DOHH2 (cell line): ENCODE data around the gene ADRA2B.

ENCODE experiments used
- H3F3A ChIP-seq: fragments of 200-600 bp; sonication (generic), shearing (Covaris generic); 2 replicates; pipeline ENCODE4 v1.6.0; 2016; ENCODE audit warnings: antibody characterized with exemption, mild to moderate bottlenecking; ENCODE audit not compliant: control insufficient read depth, insufficient read depth
- H3K27ac ChIP-seq: fragments of 200-600 bp; sonication (generic); 2 replicates; pipeline ENCODE4 v1.5.1; 2014; ENCODE audit warnings: low read depth, mild to moderate bottlenecking, low read length, moderate library complexity
- H3K27me3 ChIP-seq: fragments of 200-600 bp; sonication (generic); 2 replicates; pipeline ENCODE4 v1.6.1; 2014; ENCODE audit warnings: mild to moderate bottlenecking, low read length, mixed read lengths; ENCODE audit not compliant: control insufficient read depth
- H3K36me3 ChIP-seq: fragments of 200-600 bp; sonication (generic); 2 replicates; pipeline ENCODE4 v1.6.1; 2014; ENCODE audit warnings: mild to moderate bottlenecking, low read length, moderate library complexity, mixed read lengths; ENCODE audit not compliant: control insufficient read depth
- H3K4me1 ChIP-seq: fragments of 200-600 bp; sonication (generic); 2 replicates; pipeline ENCODE4 v1.6.1; 2014; ENCODE audit warnings: mild to moderate bottlenecking, low read length, mixed read lengths; ENCODE audit not compliant: control insufficient read depth
- H3K4me2 ChIP-seq: fragments of 200-600 bp; sonication (generic); 2 replicates; pipeline ENCODE4 v1.6.0; 2014; ENCODE audit warnings: mild to moderate bottlenecking, low read length, moderate library complexity
- H3K4me3 ChIP-seq: fragments of 200-600 bp; sonication (generic); 2 replicates; pipeline ENCODE4 v1.5.1; 2014; ENCODE audit warnings: mild to moderate bottlenecking, low read length, mixed read lengths
- H3K79me2 ChIP-seq: fragments of 200-600 bp; sonication (generic); 2 replicates; pipeline ENCODE4 v1.6.1; 2014; ENCODE audit warnings: mild to moderate bottlenecking, low read length, mixed read lengths; ENCODE audit not compliant: control insufficient read depth
- H3K9me2 ChIP-seq: fragments of 200-600 bp; sonication (generic); replicated peaks from 2 replicates; pipeline ENCODE4 v1.6.1; 2014; ENCODE audit warnings: mild to moderate bottlenecking, low read length, mixed read lengths; ENCODE audit not compliant: control insufficient read depth
- H3K9me3 ChIP-seq: fragments of 200-600 bp; sonication (generic); 2 replicates; pipeline ENCODE4 v1.6.1; 2014; ENCODE audit warnings: antibody characterized with exemption, low read length, mixed read lengths; ENCODE audit not compliant: control insufficient read depth, insufficient read depth
- H4K20me1 ChIP-seq: fragments of 200-600 bp; sonication (generic); 2 replicates; pipeline ENCODE4 v1.6.0; 2014; ENCODE audit warnings: low read depth, mild to moderate bottlenecking, antibody characterized with exemption, low read length, moderate library complexity; ENCODE audit not compliant: control insufficient read depth, insufficient read depth
- EZH2phosphoT487 ChIP-seq: fragments of 200-600 bp; sonication (generic); IDR thresholded peaks from 2 replicates; pipeline ENCODE4 v1.6.1; 2017; ENCODE audit warnings: borderline replicate concordance, mild to moderate bottlenecking, antibody characterized with exemption, low read length, moderate library complexity, mixed read lengths
- TF ChIP-seq, protein P1 (sequence below): fragments of 200-600 bp; sonication (generic); IDR thresholded peaks from one replicate; pipeline ENCODE4 v1.5.1; 2014; ENCODE audit warnings: antibody characterized with exemption, mild to moderate bottlenecking, low read depth, low read length; ENCODE audit not compliant: poor library complexity, severe bottlenecking

ADRA2B gene

DNA sequence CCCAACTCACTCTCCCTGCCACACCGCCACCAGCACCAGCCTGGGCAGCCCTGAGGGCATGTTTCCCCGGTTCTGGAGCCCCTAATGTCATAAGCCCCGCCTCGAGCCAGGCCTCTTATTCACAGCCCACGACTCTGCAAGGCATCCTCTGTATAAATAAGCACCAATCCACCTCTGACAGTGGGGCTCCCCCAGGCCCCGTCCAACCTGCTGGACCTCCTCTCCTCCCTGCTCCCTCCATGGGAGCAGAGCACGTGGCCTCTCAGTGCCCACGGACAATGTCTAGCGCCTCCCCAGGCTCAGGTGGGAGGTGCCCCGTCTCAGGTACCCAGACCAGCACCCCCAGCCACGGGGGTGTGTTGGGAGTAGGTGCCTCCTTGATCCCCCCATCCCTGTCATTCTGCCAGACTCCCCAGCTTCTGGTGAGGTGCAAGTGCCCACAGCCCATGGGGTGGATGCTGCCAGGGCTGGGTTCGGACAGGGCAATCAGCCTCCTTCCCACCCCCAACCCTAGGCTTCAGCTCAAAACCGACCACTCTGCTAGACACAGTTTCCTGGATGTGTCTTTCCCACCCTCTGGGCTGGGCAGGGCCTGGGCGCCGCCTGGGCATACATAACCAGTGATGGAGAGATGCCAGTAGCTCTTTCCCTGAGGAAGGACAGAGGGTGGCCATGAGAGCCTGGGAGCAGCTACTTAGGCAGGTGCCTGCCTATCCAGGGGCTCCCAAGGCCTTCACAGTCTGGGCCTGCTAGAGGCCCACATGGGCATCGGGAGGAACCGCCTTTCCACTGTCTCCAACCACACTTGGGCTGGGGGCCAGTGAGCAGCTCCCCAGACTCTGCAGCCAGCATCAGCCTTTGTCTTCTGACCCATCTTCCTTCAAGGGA, 1.6 kb upstream of the ADRA2B start:
- Histone ChIP-seq H3F3A (no peaks in the 10 kb centered on the region), H3K9me3 (no peaks in the 10 kb centered on the region), H3K9me2 (no peaks in the 10 kb centered on the region), H3K4me1 (peaks cover 25% of the 10 kb centered on the region), H3K4me3 (peak overlapping the region; percentile 70), H3K36me3 (no peaks in the 10 kb centered on the region), H3K79me2 (no peaks in the 10 kb centered on the region), H3K27ac (no peak overlapping the region), H3K4me2 (peak overlapping the region; percentile 70), H3K27me3 (peaks cover 33% of the 10 kb centered on the region), H4K20me1 (no peaks in the 10 kb centered on the region)
- no peak for TF ChIP-seq EZH2phosphoT487
- TF ChIP-seq, protein P1, sequence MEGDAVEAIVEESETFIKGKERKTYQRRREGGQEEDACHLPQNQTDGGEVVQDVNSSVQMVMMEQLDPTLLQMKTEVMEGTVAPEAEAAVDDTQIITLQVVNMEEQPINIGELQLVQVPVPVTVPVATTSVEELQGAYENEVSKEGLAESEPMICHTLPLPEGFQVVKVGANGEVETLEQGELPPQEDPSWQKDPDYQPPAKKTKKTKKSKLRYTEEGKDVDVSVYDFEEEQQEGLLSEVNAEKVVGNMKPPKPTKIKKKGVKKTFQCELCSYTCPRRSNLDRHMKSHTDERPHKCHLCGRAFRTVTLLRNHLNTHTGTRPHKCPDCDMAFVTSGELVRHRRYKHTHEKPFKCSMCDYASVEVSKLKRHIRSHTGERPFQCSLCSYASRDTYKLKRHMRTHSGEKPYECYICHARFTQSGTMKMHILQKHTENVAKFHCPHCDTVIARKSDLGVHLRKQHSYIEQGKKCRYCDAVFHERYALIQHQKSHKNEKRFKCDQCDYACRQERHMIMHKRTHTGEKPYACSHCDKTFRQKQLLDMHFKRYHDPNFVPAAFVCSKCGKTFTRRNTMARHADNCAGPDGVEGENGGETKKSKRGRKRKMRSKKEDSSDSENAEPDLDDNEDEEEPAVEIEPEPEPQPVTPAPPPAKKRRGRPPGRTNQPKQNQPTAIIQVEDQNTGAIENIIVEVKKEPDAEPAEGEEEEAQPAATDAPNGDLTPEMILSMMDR, result peak; percentile 57

DNA sequence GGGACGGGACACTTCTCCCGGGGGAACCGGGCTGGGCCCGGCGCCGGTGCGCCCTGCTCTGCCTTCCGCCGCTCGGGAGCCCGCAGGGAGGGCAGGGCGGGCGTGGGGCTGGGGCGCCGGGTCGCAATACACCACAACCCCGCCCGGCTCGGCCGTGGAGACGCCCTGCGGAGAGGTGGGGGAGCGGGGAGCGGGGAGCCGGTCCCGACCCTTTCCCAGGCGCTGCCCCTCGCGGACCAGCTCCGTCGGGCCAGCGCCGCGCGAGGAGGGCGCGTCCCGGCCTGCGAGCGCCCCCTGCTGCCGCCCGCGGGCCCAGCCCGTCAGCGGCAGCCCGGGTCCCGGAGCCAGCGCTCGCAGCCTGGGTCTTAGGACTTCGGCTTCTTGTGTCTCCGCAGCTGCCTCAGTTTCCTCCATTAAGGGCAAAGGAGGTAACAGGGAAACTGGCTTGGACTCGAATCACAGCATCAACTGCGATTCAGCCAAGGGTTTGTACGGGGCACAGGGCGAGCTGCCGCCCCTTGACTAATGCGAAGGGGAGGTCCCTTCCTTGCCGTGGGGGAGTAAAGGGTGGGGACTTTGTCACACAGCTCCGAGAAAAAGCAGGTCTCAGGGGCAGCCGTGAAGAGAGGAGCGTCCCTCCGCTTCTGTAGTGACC, 635 bp upstream of the ADRA2B start:
- no peak for TF ChIP-seq EZH2phosphoT487
- TF ChIP-seq, protein P1, result peak; percentile 63
- Histone ChIP-seq H3K27me3 (peaks cover 30% of the 10 kb centered on the region), H3K27ac (no peak overlapping the region), H3K4me2 (peak overlapping the region; percentile 70), H3F3A (no peaks in the 10 kb centered on the region), H3K4me1 (peaks cover 25% of the 10 kb centered on the region), H3K36me3 (no peaks in the 10 kb centered on the region), H4K20me1 (no peaks in the 10 kb centered on the region), H3K79me2 (no peaks in the 10 kb centered on the region), H3K4me3 (peak overlapping the region; percentile 70), H3K9me3 (no peaks in the 10 kb centered on the region), H3K9me2 (no peaks in the 10 kb centered on the region)

DNA sequence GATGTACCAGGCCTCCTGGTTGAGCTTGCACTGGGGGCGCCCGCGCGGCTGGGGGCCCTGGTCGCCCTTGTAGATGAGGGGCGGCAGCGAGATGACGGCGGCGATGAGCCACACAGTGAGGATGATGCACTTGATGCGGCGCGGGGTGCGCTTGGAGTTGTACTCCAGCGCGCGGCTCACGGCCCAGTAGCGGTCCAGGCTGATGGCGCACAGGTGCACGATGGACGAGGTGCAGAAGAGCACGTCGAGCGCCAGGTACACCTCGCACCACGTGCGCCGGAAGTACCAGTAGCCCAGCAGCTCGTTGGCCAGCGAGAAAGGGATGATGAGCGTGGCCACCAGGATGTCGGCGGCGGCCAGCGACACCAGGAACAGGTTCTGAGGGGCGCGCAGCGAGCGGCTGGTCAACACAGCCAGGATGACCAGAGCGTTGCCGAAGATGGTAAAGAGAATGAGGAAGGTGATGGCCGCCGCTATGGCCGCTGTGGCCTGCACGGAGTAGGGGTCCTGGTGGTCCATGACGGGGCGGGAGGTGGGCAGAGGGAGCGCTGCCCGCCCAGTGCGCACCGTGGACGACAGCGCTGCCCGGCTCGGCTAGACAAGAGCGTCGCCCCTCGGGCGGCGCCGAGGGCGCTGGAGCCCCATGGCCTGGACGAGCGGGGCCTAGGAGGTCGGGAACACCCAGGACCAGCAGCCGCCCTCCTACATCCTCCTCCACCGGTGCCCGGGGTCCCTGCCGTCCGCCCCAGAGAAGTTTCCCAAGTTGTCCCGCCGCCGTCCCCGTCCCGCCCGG, 544 bp downstream of the ADRA2B start:
- peak overlapping the region; percentile 70 for H3K4me2 ChIP-seq
- no peaks in the 10 kb centered on the region for H3K9me2 ChIP-seq
- TF ChIP-seq EZH2phosphoT487, result no peak
- TF ChIP-seq, protein P1, result no peak
- peaks cover 20% of the 10 kb centered on the region for H3K27me3 ChIP-seq
- no peak overlapping the region for H3K27ac ChIP-seq
- H3F3A ChIP-seq, result no peaks in the 10 kb centered on the region
- no peaks in the 10 kb centered on the region for H3K36me3 ChIP-seq
- peaks cover 25% of the 10 kb centered on the region for H3K4me1 ChIP-seq
- no peaks in the 10 kb centered on the region for H3K9me3 ChIP-seq
- no peaks in the 10 kb centered on the region for H4K20me1 ChIP-seq
- no peaks in the 10 kb centered on the region for H3K79me2 ChIP-seq
- peak overlapping the region; percentile 70 for H3K4me3 ChIP-seq
